Measurements from ENCODE around the gene WDFY2.
A peak's percentile ranks its signal among the peaks of the same experiment; 100 is the strongest.

Gene WDFY2

DNA sequence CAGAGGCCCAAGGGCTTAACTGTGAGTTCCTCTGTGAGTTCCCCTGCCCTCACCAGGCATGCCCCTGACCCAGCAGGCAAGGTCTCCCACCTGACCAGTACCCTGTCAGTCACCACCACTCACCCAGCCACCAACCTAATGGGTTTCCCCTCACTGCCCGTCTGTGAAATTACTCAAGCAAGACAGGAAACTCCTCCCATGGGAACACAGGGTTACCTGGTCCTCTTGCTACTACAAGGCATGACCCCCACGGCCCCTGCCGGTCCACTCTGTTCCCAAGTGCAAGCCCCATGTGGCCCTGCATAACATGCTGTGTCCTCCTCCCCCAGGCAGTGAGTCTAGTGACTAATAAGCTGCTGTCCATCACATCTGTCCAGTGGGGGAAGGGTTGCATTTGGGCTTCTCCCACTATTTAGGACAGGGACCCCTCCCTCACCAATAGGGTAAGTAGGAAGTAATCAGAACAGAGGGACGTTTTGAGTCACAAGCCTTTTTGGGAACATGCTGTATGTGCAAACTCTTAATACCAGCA lies 227.7 kb downstream of the WDFY2 start:
- no CpG with 5 or more reads among the region's 4 CpGs for WGBS, 2 donors (ENCODE audit: extremely low coverage in 2 of 2, insufficient read length in 2 of 2, insufficient replicate concordance in 1 of 2)
- Histone ChIP-seq H3K14ac (ENCODE audit: low read length) (no peak overlapping the region), H3K23ac (ENCODE audit: low read depth, low read length, poor library complexity) (no peak overlapping the region)

DNA sequence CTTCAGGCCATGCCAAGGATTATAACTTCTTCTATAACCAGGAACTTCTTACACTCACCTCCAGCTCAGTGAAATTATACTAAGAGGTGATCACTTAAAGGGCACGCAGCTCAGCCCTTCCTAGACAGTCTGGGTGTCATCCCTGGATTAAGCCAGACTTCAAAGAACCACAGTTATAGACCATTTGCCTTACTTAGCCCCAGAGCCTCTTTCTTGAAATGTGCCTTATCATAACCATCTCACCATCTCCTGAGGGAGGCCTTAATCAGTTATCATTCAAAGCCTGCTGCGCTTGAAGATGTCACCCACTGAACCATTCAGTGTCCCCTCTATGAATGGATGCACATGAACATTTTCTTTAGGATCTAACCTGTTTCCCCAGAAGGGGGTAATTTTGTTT lies 229.8 kb downstream of the WDFY2 start:
- no CpG with 5 or more reads among the region's 2 CpGs for WGBS, 2 donors (ENCODE audit: extremely low coverage in 2 of 2, insufficient read length in 2 of 2, insufficient replicate concordance in 1 of 2)
- H3K27me3 ChIP-seq (ENCODE audit: control insufficient read depth in 3 of 3, insufficient read depth in 3 of 3, low read depth in 1 of 3, low read length in 3 of 3), result peaks cover 0 to 21% (median 0%) of the 10 kb centered on the region in 3 experiments
- no peak for DNase-seq (ENCODE audit: low spot score)

More for the DNA sequence above, 227.7 kb downstream of the WDFY2 start:
- H3K18ac ChIP-seq (ENCODE audit: low read length), result no peak overlapping the region
- H2BK15ac ChIP-seq (ENCODE audit: low read length), result no peak overlapping the region
- no peak overlapping the region for H2AK5ac ChIP-seq (ENCODE audit: low read depth, low read length)
- H2BK120ac ChIP-seq (ENCODE audit: low read depth, low read length), result no peak overlapping the region
- no peak overlapping the region for H2BK12ac ChIP-seq (ENCODE audit: low read length)
- no peaks in the 10 kb centered on the region for H3K9me3 ChIP-seq (replicated peaks in 1 of 2; ENCODE audit: control insufficient read depth in 2 of 2, insufficient read depth in 1 of 2, low read depth in 1 of 2, low read length in 2 of 2)
- H3K36me3 ChIP-seq (replicated peaks in 1 of 2; ENCODE audit: control insufficient read depth in 2 of 2, insufficient read depth in 2 of 2, low read length in 2 of 2), result no peaks in the 10 kb centered on the region
- H3K79me1 ChIP-seq (ENCODE audit: low read depth, low read length), result no peaks in the 10 kb centered on the region
- H3K9ac ChIP-seq (ENCODE audit: low read depth, low read length, poor library complexity), result peak overlapping the region; percentile 17
- H4K91ac ChIP-seq (ENCODE audit: low read depth, low read length, poor library complexity), result no peak overlapping the region
- H3K4me2 ChIP-seq (ENCODE audit: insufficient read depth, low read length, poor library complexity, severe bottlenecking), result no peak overlapping the region
- no peak overlapping the region for H3K4ac ChIP-seq (ENCODE audit: low read length)
- no peak overlapping the region for H3K4me3 ChIP-seq (ENCODE audit: low read length in 2 of 2)
- no peak overlapping the region for H2AFZ ChIP-seq (ENCODE audit: low read length)
- no peak overlapping the region for H3K27ac ChIP-seq (replicated peaks; ENCODE audit: low read length)
- no peak overlapping the region for H2BK5ac ChIP-seq (ENCODE audit: low read length)
- H3K4me1 ChIP-seq (ENCODE audit: control insufficient read depth in 2 of 2, insufficient read depth in 1 of 2, low read depth in 1 of 2, low read length in 2 of 2), result peaks cover 0 to 1% of the 10 kb centered on the region in 2 donors
- peaks cover 0 to 5% (median 0%) of the 10 kb centered on the region in 3 experiments for H3K27me3 ChIP-seq (ENCODE audit: control insufficient read depth in 3 of 3, insufficient read depth in 3 of 3, low read depth in 1 of 3, low read length in 3 of 3)
- peak overlapping the region; percentile 3 for H4K8ac ChIP-seq (ENCODE audit: low read depth, low read length)
- no peak for DNase-seq (ENCODE audit: low spot score)

GRCh38 chr13:51814825-51815650 lies 230.8 kb downstream of the WDFY2 start:
- WGBS, 2 donors (ENCODE audit: extremely low coverage in 2 of 2, insufficient read length in 2 of 2, insufficient replicate concordance in 1 of 2), result no CpG with 5 or more reads among the region's 13 CpGs
- DNase-seq (ENCODE audit: low spot score), result peak; percentile 61
- H3K36me3 ChIP-seq (replicated peaks in 1 of 2; ENCODE audit: control insufficient read depth in 2 of 2, insufficient read depth in 2 of 2, low read length in 2 of 2), result no peaks in the 10 kb centered on the region
- H3K4me3 ChIP-seq (ENCODE audit: low read length in 2 of 2), result no peak overlapping the region
- H3K4me2 ChIP-seq (ENCODE audit: insufficient read depth, low read length, poor library complexity, severe bottlenecking), result no peak overlapping the region
- H3K9ac ChIP-seq (ENCODE audit: low read depth, low read length, poor library complexity), result no peak overlapping the region
- H3K79me1 ChIP-seq (ENCODE audit: low read depth, low read length), result no peaks in the 10 kb centered on the region
- H3K18ac ChIP-seq (ENCODE audit: low read length), result peak overlapping the region; percentile 36
- no peak overlapping the region for H2BK12ac ChIP-seq (ENCODE audit: low read length)
- no peak overlapping the region for H3K14ac ChIP-seq (ENCODE audit: low read length)
- no peak overlapping the region for H4K8ac ChIP-seq (ENCODE audit: low read depth, low read length)
- H4K91ac ChIP-seq (ENCODE audit: low read depth, low read length, poor library complexity), result no peak overlapping the region
- no peak overlapping the region for H2BK5ac ChIP-seq (ENCODE audit: low read length)
- peaks cover 0 to 21% (median 0%) of the 10 kb centered on the region in 3 experiments for H3K27me3 ChIP-seq (ENCODE audit: control insufficient read depth in 3 of 3, insufficient read depth in 3 of 3, low read depth in 1 of 3, low read length in 3 of 3)
- no peak overlapping the region for H3K27ac ChIP-seq (replicated peaks; ENCODE audit: low read length)
- H2BK120ac ChIP-seq (ENCODE audit: low read depth, low read length), result no peak overlapping the region
- no peak overlapping the region for H3K4ac ChIP-seq (ENCODE audit: low read length)
- H3K23ac ChIP-seq (ENCODE audit: low read depth, low read length, poor library complexity), result no peak overlapping the region
- H3K4me1 ChIP-seq (ENCODE audit: control insufficient read depth in 2 of 2, insufficient read depth in 1 of 2, low read depth in 1 of 2, low read length in 2 of 2), result peaks cover 0 to 1% of the 10 kb centered on the region in 2 donors
- peak overlapping the region; percentile 20 for H2AFZ ChIP-seq (ENCODE audit: low read length)
- no peak overlapping the region for H2BK15ac ChIP-seq (ENCODE audit: low read length)
- H3K9me3 ChIP-seq (replicated peaks in 1 of 2; ENCODE audit: control insufficient read depth in 2 of 2, insufficient read depth in 1 of 2, low read depth in 1 of 2, low read length in 2 of 2), result no peaks in the 10 kb centered on the region
- H2AK5ac ChIP-seq (ENCODE audit: low read depth, low read length), result peak overlapping the region; percentile 33

More for the DNA sequence above, 229.8 kb downstream of the WDFY2 start:
- no peak overlapping the region for H2BK15ac ChIP-seq (ENCODE audit: low read length)
- no peak overlapping the region for H4K91ac ChIP-seq (ENCODE audit: low read depth, low read length, poor library complexity)
- H2BK12ac ChIP-seq (ENCODE audit: low read length), result no peak overlapping the region
- H2AFZ ChIP-seq (ENCODE audit: low read length), result no peak overlapping the region
- H3K14ac ChIP-seq (ENCODE audit: low read length), result no peak overlapping the region
- H2BK5ac ChIP-seq (ENCODE audit: low read length), result no peak overlapping the region
- no peak overlapping the region for H2BK120ac ChIP-seq (ENCODE audit: low read depth, low read length)
- no peaks in the 10 kb centered on the region for H3K9me3 ChIP-seq (replicated peaks in 1 of 2; ENCODE audit: control insufficient read depth in 2 of 2, insufficient read depth in 1 of 2, low read depth in 1 of 2, low read length in 2 of 2)
- peaks cover 0 to 1% of the 10 kb centered on the region in 2 donors for H3K4me1 ChIP-seq (ENCODE audit: control insufficient read depth in 2 of 2, insufficient read depth in 1 of 2, low read depth in 1 of 2, low read length in 2 of 2)
- H4K8ac ChIP-seq (ENCODE audit: low read depth, low read length), result no peak overlapping the region
- H3K18ac ChIP-seq (ENCODE audit: low read length), result no peak overlapping the region
- H3K27ac ChIP-seq (replicated peaks; ENCODE audit: low read length), result no peak overlapping the region
- H3K79me1 ChIP-seq (ENCODE audit: low read depth, low read length), result no peaks in the 10 kb centered on the region
- H3K9ac ChIP-seq (ENCODE audit: low read depth, low read length, poor library complexity), result no peak overlapping the region
- H2AK5ac ChIP-seq (ENCODE audit: low read depth, low read length), result no peak overlapping the region
- no peaks in the 10 kb centered on the region for H3K36me3 ChIP-seq (replicated peaks in 1 of 2; ENCODE audit: control insufficient read depth in 2 of 2, insufficient read depth in 2 of 2, low read length in 2 of 2)
- H3K4ac ChIP-seq (ENCODE audit: low read length), result no peak overlapping the region
- no peak overlapping the region for H3K4me3 ChIP-seq (ENCODE audit: low read length in 2 of 2)
- H3K4me2 ChIP-seq (ENCODE audit: insufficient read depth, low read length, poor library complexity, severe bottlenecking), result no peak overlapping the region
- H3K23ac ChIP-seq (ENCODE audit: low read depth, low read length, poor library complexity), result no peak overlapping the region

DNA sequence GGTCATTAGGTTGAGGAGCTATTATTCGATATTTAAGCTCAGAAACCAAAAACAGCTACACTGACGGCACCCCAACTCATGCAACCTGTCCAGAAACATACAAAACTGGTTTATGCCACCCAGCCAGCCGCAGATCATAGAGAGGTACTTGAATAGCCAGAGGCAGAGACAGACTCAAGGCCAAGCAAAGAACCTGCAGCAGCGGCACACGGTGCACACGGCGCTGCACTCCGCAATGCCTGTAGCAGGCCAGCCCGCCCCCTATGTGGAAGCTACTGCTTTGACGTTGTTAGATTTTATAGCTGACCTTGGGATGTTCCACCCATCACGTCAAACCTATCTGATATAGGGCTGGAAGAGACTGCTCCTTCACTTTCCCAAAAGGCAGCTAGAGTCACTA lies 231.6 kb downstream of the WDFY2 start:
- peak overlapping the region; percentile 9 for H3K18ac ChIP-seq (ENCODE audit: low read length)
- peaks cover 0 to 25% (median 0%) of the 10 kb centered on the region in 3 experiments for H3K27me3 ChIP-seq (ENCODE audit: control insufficient read depth in 3 of 3, insufficient read depth in 3 of 3, low read depth in 1 of 3, low read length in 3 of 3)
- no peaks in the 10 kb centered on the region for H3K9me3 ChIP-seq (replicated peaks in 1 of 2; ENCODE audit: control insufficient read depth in 2 of 2, insufficient read depth in 1 of 2, low read depth in 1 of 2, low read length in 2 of 2)
- no peak overlapping the region for H2BK120ac ChIP-seq (ENCODE audit: low read depth, low read length)
- no peak overlapping the region for H3K4ac ChIP-seq (ENCODE audit: low read length)
- no peak for DNase-seq (ENCODE audit: low spot score)
- H2BK12ac ChIP-seq (ENCODE audit: low read length), result no peak overlapping the region
- no peak overlapping the region for H2AK5ac ChIP-seq (ENCODE audit: low read depth, low read length)
- peak overlapping the region; percentile 20 for H2AFZ ChIP-seq (ENCODE audit: low read length)
- peaks cover 0 to 1% of the 10 kb centered on the region in 2 donors for H3K4me1 ChIP-seq (ENCODE audit: control insufficient read depth in 2 of 2, insufficient read depth in 1 of 2, low read depth in 1 of 2, low read length in 2 of 2)
- H3K4me3 ChIP-seq (ENCODE audit: low read length in 2 of 2), result no peak overlapping the region
- no peak overlapping the region for H3K14ac ChIP-seq (ENCODE audit: low read length)
- no peak overlapping the region for H4K91ac ChIP-seq (ENCODE audit: low read depth, low read length, poor library complexity)
- WGBS, 2 donors (ENCODE audit: extremely low coverage in 2 of 2, insufficient read length in 2 of 2, insufficient replicate concordance in 1 of 2), result no CpG with 5 or more reads among the region's 11 CpGs
- no peaks in the 10 kb centered on the region for H3K36me3 ChIP-seq (replicated peaks in 1 of 2; ENCODE audit: control insufficient read depth in 2 of 2, insufficient read depth in 2 of 2, low read length in 2 of 2)
- no peak overlapping the region for H3K4me2 ChIP-seq (ENCODE audit: insufficient read depth, low read length, poor library complexity, severe bottlenecking)
- no peak overlapping the region for H3K27ac ChIP-seq (replicated peaks; ENCODE audit: low read length)
- no peak overlapping the region for H2BK5ac ChIP-seq (ENCODE audit: low read length)
- H3K23ac ChIP-seq (ENCODE audit: low read depth, low read length, poor library complexity), result no peak overlapping the region
- H2BK15ac ChIP-seq (ENCODE audit: low read length), result no peak overlapping the region
- H3K79me1 ChIP-seq (ENCODE audit: low read depth, low read length), result no peaks in the 10 kb centered on the region
- no peak overlapping the region for H3K9ac ChIP-seq (ENCODE audit: low read depth, low read length, poor library complexity)
- no peak overlapping the region for H4K8ac ChIP-seq (ENCODE audit: low read depth, low read length)
